Adipose tissue (tissue), 3 donors: Measurements from ENCODE around the gene ZBTB43. TPM values are rescaled to one million over a fixed set of nuclear protein-coding genes. Genes with fewer than 3 reads are reported as not detected.

Experiments used
- H3K27ac ChIP-seq: one replicate; pipeline ENCODE4 v1.5.1; 2013; ENCODE audit warnings: low read depth, low read length
- WGBS, 3 donors: extraction: QIAGEN DNeasy Blood & Tissue Kit; methylation state at CpG; one replicate each; pipeline ENCODE4 v1.1.7; 2013; 5-methylcytosine and 5-hydroxymethylcytosine counted together
- polyA plus RNA-seq, 3 donors: library from polyadenylated mRNA; stranded (reverse); fragments of 200-250 nt; gene quantifications; one replicate each; pipeline ENCODE4 v1.2.3, GENCODE V29; 2013
- donor health status: healthy with polysubstance abuse.
- donor health status: Bipolar disorder and iron deficiency.
- donor health status: healthy.

The ZBTB43 gene
- polyA plus RNA-seq, 3 donors = 2.0 to 5.1 (median 2.5) TPM

DNA sequence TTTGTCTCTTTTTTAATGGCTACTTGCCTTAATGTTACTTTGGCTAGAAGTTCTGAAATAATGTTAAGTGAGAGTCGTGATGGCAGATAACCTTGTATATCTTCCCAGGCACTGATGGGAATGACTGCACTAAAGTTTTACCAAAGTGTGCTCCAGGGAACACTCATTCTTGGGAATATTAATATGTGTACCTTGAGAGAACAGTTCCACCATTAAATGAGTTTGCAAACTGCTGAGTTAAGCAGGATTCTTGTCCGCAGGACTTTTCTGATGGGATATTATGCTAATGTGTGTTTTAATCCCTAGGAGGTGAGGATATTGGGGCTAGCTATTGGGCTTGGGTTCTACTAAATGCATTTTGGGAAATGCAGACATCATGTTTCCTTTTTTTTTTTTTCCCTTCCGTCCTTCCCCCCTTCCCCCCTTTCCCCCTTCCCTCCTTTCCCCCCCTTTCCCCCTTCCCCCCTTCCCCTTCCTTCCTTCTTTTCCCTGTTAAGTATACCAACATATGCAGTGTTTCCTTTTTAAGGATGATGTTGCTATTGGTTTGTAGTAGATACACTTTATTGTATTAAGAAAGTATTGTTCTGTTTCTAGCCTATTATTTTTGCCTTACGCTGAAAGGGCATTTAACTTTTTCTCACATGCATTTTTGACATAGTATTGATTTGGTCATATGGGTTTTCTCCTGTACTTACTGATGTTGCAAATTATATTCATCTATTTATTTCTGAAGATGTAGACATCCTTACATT, 71.1 kb downstream of the ZBTB43 start:
- no peak overlapping the region for H3K27ac ChIP-seq
- 70 to 73% (median 72%) methylated on average over 4 of the region's 4 CpGs for WGBS, 3 donors

DNA sequence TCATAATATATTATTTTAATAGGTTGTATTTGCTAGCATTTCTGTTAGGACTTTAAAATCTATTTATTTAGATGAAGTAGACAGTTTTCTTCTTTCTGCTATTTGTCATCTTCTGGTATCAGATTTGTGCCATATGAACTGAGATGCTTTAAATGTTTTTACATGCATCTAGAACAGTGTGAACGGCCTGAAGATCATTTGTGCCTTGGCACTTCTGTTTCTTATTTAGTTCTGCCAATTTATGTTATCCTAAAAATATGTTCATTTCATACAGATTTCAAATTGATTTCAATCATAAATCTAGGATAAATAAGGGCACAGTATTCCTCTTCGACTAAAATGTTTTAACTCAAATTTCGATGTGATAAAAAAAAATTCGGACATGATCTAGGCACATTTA, 71.7 kb downstream of the ZBTB43 start:
- no peak overlapping the region for H3K27ac ChIP-seq
- WGBS, 3 donors = 84 to 87% (median 85%) methylated on average over 4 of the region's 4 CpGs

DNA sequence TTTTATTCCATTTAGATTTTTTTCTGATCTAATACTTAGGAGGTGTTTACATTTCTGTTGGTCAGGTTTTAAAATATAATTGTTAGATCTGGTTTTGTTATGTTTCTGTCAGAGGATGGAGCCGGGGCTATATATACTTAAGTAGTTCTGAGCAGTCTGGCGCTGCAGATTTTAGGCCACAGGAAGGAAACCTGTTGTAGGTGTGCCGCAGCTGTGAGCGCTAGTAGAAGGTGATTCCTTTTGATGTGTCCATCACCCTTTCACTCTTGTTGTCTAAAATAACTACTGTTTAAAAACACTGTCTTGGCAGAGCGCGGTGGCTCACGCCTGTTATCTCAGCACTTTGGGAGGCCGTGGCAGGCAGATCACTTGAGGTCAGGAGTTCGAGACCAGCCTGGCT, 72.6 kb downstream of the ZBTB43 start:
- no peak overlapping the region for H3K27ac ChIP-seq
- 82 to 96% (median 83%) methylated on average over 9 of the region's 9 CpGs for WGBS, 3 donors

DNA sequence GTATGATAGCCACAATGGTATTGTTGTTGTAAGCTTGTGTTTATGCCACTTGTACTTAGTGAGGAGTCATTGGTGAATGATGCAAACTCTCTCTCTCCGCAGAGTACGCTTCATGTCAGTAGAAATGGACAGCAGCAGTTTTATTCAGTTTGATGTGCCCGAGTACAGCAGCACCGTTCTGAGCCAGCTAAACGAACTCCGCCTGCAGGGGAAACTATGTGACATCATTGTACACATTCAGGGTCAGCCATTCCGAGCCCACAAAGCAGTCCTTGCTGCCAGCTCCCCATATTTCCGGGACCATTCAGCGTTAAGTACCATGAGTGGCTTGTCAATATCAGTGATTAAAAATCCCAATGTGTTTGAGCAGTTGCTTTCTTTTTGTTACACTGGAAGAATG, 74.4 kb downstream of the ZBTB43 start:
- no peak overlapping the region for H3K27ac ChIP-seq
- WGBS, 3 donors = 80 to 85% (median 84%) methylated on average over 9 of the region's 9 CpGs

DNA sequence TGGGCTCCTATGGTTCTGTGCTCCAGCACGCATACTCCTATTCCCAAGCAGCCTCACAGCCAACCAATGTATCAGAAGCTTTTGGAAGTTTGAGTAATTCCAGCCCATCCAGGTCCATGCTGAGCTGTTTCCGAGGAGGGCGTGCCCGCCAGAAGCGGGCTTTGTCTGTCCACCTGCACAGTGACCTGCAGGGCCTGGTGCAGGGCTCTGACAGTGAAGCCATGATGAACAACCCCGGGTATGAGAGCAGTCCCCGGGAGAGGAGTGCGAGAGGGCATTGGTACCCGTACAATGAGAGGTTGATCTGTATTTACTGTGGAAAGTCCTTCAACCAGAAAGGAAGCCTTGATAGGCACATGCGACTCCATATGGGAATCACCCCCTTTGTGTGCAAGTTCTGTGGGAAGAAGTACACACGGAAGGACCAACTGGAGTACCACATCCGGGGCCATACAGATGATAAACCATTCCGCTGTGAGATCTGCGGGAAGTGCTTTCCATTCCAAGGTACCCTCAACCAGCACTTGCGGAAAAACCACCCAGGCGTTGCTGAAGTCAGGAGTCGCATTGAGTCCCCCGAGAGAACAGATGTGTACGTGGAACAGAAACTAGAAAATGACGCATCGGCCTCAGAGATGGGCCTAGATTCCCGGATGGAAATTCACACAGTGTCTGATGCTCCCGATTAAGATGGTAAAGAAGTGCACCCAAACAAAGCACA, 75.5 kb downstream of the ZBTB43 start:
- H3K27ac ChIP-seq = no peak overlapping the region
- 95 to 98% (median 96%) methylated on average over 23 of the region's 23 CpGs for WGBS, 3 donors

DNA sequence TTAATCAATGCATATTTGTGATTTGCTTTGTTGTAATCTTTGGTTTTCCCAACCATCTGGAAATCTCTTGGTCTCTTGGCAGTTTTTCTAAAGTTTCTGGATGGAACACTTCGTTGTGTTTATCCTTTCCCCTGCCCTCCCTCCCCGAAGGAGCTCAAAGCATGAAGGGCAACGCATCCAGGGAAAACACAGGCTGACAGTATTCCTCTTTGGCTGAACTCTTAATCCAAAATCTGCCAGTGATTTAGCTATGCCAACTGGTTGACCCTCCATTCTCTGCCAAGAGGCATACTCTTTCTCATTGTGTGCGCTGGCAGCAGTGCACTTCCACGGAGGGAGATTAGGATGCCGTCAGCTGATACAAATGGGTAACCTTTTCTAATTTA, 76.1 kb downstream of the ZBTB43 start:
- 73 to 87% (median 79%) methylated on average over 6 of the region's 6 CpGs for WGBS, 3 donors
- no peak overlapping the region for H3K27ac ChIP-seq

DNA sequence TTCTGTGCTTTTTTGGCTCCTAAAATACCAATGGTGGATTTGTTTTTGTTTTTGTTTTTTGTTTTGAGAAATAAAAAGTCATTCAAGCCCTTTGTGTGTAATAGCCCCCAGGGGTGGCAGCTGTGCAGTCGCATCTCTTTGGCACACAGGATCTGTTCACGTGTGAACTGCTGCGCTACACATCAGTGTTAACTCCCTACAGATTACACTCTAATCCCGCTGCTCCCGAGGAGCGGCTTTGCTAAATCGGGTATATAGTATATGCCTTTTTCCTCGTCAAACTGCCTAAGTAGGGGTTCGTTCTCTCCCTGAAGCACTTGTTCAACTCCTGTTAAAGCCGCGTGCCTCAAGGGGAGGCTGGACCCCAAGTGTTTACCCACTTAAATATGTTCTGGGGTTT, 77.9 kb downstream of the ZBTB43 start:
- WGBS, 3 donors = 90 to 96% (median 96%) methylated on average over 11 of the region's 11 CpGs
- no peak overlapping the region for H3K27ac ChIP-seq

DNA sequence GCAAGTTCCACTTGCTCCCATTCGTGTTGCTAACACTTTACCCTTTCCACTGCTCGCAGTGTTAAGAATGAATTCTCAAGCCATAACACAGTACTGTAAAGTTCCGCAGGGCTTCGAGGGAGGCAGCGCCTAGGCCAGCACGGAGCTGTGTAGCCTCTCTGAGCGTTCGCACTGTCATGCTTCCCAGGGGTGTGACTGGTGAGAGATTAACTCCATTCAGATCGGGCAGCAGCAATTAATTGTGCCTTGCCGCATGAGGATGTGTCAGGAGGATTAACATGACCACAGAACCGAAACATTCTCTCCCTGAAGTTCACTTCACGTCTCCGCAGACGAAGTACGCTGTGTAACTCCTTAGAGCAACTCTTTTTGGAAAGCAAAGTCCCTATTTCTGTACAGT, 78.8 kb downstream of the ZBTB43 start:
- H3K27ac ChIP-seq = no peak overlapping the region
- WGBS, 3 donors = 80 to 89% (median 85%) methylated on average over 15 of the region's 15 CpGs

DNA sequence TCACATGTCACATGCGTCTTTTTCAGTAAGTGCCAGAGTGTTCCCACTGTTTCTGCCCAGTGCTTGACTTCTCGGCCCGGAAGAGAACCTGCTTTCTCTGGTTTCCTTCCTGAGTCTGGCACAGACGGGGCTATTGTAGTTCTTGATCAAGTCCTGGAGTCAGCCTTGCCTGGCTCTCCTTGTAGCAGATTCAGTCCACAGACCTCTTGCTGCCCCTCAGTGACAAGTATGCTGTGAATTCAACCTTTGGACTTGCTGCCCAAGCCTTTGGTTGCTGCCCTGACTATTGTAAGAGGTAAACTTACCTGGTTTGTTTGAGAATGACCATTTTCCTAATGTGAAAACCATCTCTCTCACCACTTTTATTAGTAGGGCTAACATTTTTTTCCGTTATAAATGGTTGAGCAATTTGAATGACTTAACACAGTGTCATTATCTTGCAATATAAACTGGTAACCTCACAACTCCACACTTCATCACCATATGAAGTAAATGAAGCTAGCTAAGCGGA, 80.3 kb downstream of the ZBTB43 start:
- H3K27ac ChIP-seq = no peak overlapping the region
- WGBS, 3 donors = 44 to 70% (median 46%) methylated on average over 6 of the region's 6 CpGs

DNA sequence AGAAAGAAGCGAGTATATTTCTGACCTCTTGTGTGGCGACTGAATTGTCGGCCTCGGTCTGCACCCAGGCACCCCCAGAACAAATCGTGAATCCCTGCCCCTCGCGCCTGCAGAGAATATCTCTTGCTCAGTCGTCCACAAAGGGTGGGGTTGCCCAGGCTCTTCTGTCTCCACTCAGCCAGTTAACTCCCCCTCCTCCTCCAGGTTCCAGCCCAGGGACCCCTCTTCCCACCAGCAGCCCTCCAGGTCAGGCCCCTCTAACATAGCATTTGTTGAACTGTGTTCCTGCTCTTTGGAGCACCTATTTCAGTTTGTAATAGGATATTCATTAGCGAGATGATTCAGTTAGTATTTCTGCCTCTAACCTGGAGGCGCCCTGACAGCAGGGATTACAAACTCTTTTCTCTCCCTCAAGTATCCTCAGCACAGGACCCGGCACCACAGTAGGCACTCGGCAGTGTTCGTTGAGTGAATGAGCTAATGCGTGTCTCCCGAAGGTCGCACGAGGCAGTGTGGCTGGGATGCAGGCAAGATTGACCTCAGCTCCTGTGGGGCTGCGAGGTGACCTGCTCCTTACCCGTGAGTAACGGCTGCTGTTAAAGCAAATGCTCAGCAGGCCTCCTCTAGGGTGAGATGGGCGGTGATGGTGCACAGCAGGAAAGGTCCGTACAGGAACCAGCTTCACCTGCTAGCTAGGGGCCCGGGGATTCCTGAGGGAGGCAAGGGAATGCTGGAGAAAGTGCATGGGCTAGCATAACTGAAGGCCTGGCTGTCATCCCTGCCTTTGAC, 81.4 kb downstream of the ZBTB43 start:
- WGBS, 3 donors = 78 to 82% (median 80%) methylated on average over 23 of the region's 23 CpGs

DNA sequence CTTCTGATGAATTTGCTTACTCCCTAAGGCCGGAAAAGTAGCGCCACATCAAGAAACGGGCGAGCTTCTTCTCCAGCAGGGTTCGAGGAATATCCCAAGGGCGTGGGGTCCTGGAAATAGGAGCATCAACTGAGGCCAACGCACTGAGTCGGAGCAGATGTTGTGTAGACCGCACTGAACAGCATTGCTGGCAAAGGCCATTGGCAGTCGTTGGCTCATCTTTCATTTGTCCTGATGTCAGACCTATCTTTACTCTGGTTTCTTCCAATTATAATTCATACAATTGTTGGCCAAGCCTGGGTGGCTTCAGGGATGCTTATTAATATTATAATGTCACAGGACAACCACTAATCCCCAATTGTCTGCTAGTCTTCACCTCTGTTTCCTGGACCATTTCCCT, 82.1 kb downstream of the ZBTB43 start:
- WGBS, 3 donors = 75 to 81% (median 78%) methylated on average over 10 of the region's 10 CpGs
- no peak overlapping the region for H3K27ac ChIP-seq

More for the DNA sequence above, 81.4 kb downstream of the ZBTB43 start:
- no peak overlapping the region for H3K27ac ChIP-seq

Other genes with a start within 250 kb of the ZBTB43 start
- under 1 TPM; 0.10 to 0.90 (median 0.13) TPM for gene LMX1B, start 191.1 kb upstream of the ZBTB43 start, polyA plus RNA-seq
- 1 to 10 TPM; 1.5 to 2.9 (median 2.8) TPM for gene ZBTB34, start 55.6 kb downstream of the ZBTB43 start, polyA plus RNA-seq
- gene RALGPS1, start 109.7 kb downstream of the ZBTB43 start, polyA plus RNA-seq = 1 to 10 TPM in 2 of 3 donors, under 1 TPM in 1; 0.56 to 4.3 (median 2.3) TPM